KMS-11 (cell line): Measurements from ENCODE around the gene TNFAIP8.

Source experiments
- H2AFZ ChIP-seq: fragments of 200-600 bp; sonication (generic); 2 replicates; pipeline ENCODE4 v1.6.1; 2016; ENCODE audit warnings: antibody characterized with exemption, mixed run types, low read depth
- H3K27ac ChIP-seq: fragments of 200-600 bp; sonication (generic); 2 replicates; pipeline ENCODE4 v1.6.1; 2016; ENCODE audit warnings: mild to moderate bottlenecking, mixed run types
- H3K27me3 ChIP-seq: fragments of 200-600 bp; sonication (generic); 2 replicates; pipeline ENCODE4 v1.6.1; 2017; ENCODE audit warnings: mild to moderate bottlenecking, low read depth, mixed run types, moderate library complexity; ENCODE audit not compliant: insufficient read depth
- H3K36me3 ChIP-seq: fragments of 200-600 bp; sonication (generic); 2 replicates; pipeline ENCODE4 v1.6.1; 2017; ENCODE audit warnings: mild to moderate bottlenecking, mixed run types; ENCODE audit not compliant: insufficient read depth
- H3K4me1 ChIP-seq: fragments of 200-600 bp; sonication (generic); 2 replicates; pipeline ENCODE4 v1.6.1; 2016; ENCODE audit warnings: mild to moderate bottlenecking, low read depth, mixed run types; ENCODE audit not compliant: poor library complexity, severe bottlenecking
- H3K4me2 ChIP-seq: fragments of 200-600 bp; sonication (generic); 2 replicates; pipeline ENCODE4 v1.7.0; 2016; ENCODE audit warnings: mild to moderate bottlenecking, mixed run types
- H3K4me3 ChIP-seq: fragments of 200-600 bp; sonication (generic); IDR thresholded peaks from 2 replicates; pipeline ENCODE4 v1.6.1; 2017; ENCODE audit warnings: low read depth, low read length, mixed read lengths; ENCODE audit not compliant: insufficient read depth
- H3K79me2 ChIP-seq: fragments of 200-600 bp; sonication (generic); 2 replicates; pipeline ENCODE4 v1.6.1; 2016; ENCODE audit warnings: low read depth, mixed run types; ENCODE audit not compliant: insufficient read depth
- H3K9ac ChIP-seq: fragments of 200-600 bp; sonication (generic); 2 replicates; pipeline ENCODE4 v1.6.1; 2016; ENCODE audit warnings: mild to moderate bottlenecking, mixed run types
- H4K20me1 ChIP-seq: fragments of 200-600 bp; sonication (generic); 2 replicates; pipeline ENCODE4 v1.6.1; 2016; ENCODE audit warnings: mild to moderate bottlenecking, mixed run types; ENCODE audit not compliant: insufficient read depth
- TF ChIP-seq, protein P1 (sequence below): fragments of 200-600 bp; sonication (generic); conservative IDR thresholded peaks from 2 replicates; pipeline ENCODE4 v1.6.1; 2017; ENCODE audit warnings: low read depth, mild to moderate bottlenecking, antibody characterized with exemption, low read length, moderate library complexity, mixed read lengths

TNFAIP8 gene

DNA sequence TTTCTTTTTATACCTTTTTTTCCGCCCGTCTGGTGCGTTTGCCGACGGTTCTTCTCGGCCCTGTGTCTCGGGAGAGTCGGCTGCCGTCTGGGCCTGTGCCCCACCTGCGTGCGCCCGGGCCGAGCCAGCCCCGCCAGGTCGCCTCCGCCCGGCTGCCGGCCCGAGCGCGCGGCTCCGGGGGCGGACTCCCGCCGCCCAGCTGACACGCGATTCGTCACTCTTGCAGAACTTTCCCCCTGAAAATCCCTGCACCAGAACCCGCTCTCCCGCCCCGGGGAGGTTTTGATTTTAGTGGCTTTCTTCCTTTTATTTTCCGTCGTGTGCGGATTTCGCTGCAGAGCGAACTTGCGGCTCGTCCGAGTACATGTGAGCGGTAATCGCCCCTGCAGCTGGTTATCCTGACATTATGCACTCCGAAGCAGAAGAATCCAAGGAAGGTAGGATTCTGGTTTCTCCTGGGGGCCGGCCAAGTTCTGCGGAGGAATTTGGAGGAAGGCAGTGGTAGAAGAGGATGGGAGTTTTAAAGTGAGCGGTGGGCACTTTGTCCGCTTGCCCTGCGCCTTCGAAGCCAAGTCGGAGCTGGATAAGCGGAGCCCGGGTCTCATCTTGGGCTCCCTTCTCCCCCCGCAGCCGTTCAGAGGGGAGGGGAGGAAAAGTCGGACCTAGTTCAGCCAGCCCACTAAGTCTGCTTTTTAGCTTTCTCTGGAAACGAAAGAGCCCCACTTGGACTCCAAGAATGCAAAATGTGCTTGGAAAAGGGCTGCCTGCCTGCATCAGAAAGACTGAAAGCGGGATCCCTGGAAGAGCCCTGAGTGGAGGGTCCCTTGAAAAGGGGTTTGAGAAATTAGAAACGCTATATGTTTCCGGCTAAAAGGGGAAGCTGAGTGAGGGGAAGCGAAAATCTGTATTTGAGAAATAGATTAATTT lies at the start of gene TNFAIP8:
TNFAIP8 (plus strand) TSS at position 335 of the 927 bp plus-strand sequence; CDS start at position 407, 72 bp downstream.
- TF ChIP-seq, protein P1, sequence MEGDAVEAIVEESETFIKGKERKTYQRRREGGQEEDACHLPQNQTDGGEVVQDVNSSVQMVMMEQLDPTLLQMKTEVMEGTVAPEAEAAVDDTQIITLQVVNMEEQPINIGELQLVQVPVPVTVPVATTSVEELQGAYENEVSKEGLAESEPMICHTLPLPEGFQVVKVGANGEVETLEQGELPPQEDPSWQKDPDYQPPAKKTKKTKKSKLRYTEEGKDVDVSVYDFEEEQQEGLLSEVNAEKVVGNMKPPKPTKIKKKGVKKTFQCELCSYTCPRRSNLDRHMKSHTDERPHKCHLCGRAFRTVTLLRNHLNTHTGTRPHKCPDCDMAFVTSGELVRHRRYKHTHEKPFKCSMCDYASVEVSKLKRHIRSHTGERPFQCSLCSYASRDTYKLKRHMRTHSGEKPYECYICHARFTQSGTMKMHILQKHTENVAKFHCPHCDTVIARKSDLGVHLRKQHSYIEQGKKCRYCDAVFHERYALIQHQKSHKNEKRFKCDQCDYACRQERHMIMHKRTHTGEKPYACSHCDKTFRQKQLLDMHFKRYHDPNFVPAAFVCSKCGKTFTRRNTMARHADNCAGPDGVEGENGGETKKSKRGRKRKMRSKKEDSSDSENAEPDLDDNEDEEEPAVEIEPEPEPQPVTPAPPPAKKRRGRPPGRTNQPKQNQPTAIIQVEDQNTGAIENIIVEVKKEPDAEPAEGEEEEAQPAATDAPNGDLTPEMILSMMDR: no peak
- Histone ChIP-seq H3K27ac (no peak within 1 kb of the TSS), H2AFZ (no peak within 1 kb of the TSS), H4K20me1 (no peaks in the 10 kb centered on the region), H3K9ac (no peak within 1 kb of the TSS), H3K27me3 (no peaks in the 10 kb centered on the region), H3K4me3 (no peak within 1 kb of the TSS), H3K4me1 (peaks cover 10% of the 10 kb centered on the region), H3K36me3 (no peaks in the 10 kb centered on the region), H3K79me2 (no peaks in the 10 kb centered on the region), H3K4me2 (no peak within 1 kb of the TSS)

DNA sequence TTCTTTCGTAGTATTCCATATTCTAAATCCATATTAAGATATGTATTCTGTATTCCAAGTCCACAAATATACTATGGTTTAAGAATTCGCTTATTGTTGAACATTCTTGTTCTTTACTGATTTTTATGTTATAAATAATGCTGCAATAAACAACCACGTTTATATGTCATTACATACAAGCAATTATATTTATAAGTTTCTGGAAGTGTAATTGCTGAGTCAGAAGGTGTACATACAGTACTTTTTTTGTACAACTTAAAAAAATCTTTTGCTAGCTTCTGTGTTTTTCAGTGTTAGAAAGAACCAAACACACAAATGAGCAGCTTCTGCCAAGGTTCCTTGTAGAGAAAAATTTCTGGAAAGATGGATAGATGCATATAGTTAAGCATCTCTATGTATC lies 48.6 kb upstream of the TNFAIP8 start:
- H3K4me2 ChIP-seq: peak overlapping the region; percentile 85; the same call in 1 of the 2 replicates
- H2AFZ ChIP-seq: no peak overlapping the region
- no peaks in the 10 kb centered on the region for H3K36me3 ChIP-seq
- no peak overlapping the region for H3K27ac ChIP-seq
- H3K9ac ChIP-seq: no peak overlapping the region
- no peaks in the 10 kb centered on the region for H3K79me2 ChIP-seq
- TF ChIP-seq, protein P1: no peak
- H3K4me3 ChIP-seq: no peak overlapping the region
- peaks cover 65% of the 10 kb centered on the region for H3K4me1 ChIP-seq
- H3K27me3 ChIP-seq: no peaks in the 10 kb centered on the region
- no peaks in the 10 kb centered on the region for H4K20me1 ChIP-seq

DNA sequence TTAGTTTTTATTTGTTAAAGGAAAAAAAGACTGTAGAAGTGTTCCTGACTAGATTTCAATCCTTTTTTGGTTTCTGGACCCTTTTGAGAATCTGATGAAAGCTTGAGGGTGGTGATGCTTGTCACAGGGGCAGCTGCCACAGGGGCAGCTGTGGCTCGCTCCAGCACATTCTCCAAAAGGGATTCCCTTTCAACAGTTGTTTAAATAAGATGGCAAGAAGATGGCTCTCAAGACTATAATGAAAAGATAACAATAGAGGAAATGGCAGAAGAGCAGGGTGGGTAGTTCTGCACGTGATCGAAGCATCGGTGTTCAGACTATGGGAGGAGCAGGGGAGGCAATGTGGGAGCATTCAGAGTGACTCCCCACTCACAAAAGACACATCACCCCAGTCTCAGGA lies 46.5 kb upstream of the TNFAIP8 start:
- H3K9ac ChIP-seq: no peak overlapping the region; the same call in 1 of the 2 replicates

DNA sequence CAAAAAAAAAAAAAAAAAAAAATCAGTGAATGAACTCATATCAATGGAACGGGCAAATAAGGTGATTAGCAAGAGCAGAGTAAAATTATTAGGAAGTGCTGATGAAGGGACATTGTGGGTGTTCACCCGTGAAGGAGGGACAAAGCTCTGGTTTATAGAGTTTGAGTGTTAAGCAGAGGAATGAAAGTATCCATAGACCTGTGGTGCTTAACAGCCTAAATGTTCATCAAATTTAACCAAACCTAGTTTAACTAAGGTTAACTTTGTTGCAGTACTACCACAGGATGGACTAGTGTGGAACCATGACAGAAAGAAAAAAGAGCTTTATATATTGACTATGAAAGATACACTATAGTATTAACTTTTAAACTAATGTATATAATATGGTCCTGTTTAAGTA lies 44.1 kb upstream of the TNFAIP8 start:
- Histone ChIP-seq H3K4me3 (no peak overlapping the region), H3K4me1 (peaks cover 85% of the 10 kb centered on the region), H4K20me1 (no peaks in the 10 kb centered on the region), H3K36me3 (no peaks in the 10 kb centered on the region), H2AFZ (no peak overlapping the region), H3K4me2 (no peak overlapping the region), H3K27me3 (no peaks in the 10 kb centered on the region), H3K9ac (no peak overlapping the region), H3K27ac (no peak overlapping the region), H3K79me2 (no peaks in the 10 kb centered on the region)
- TF ChIP-seq, protein P1: no peak

More for the DNA sequence above, 46.5 kb upstream of the TNFAIP8 start:
- H3K4me1 ChIP-seq: peaks cover 79% of the 10 kb centered on the region
- no peaks in the 10 kb centered on the region for H3K79me2 ChIP-seq
- no peak overlapping the region for H3K4me3 ChIP-seq
- no peak overlapping the region for H2AFZ ChIP-seq
- peak overlapping the region; percentile 44 for H3K27ac ChIP-seq
- no peaks in the 10 kb centered on the region for H4K20me1 ChIP-seq
- H3K4me2 ChIP-seq: peak overlapping the region; percentile 85
- H3K27me3 ChIP-seq: no peaks in the 10 kb centered on the region
- TF ChIP-seq, protein P1: no peak
- no peaks in the 10 kb centered on the region for H3K36me3 ChIP-seq
